ENCODE data around the gene ATP2C2. TPM values are rescaled to one million over a fixed set of nuclear protein-coding genes. Genes with fewer than 3 reads are reported as not detected.

ATP2C2 gene
- 17.1 and 17.9 TPM in 2 replicates for total RNA-seq

GRCh38 chr16:84368308-84368996 is at the start of gene ATP2C2:
ATP2C2 (plus strand) TSS chr16:84368538; CDS start chr16:84368616, 78 bp downstream.
- Histone ChIP-seq H3K4me3 (ENCODE audit: low read depth, low read length) (peak within 1 kb of the TSS; percentile 15), H3K36me3 (ENCODE audit: control insufficient read depth, insufficient read depth, low read length) (no peaks in the 10 kb centered on the region), H3K27me3 (ENCODE audit: control insufficient read depth, insufficient read depth, low read length) (peaks cover 44% of the 10 kb centered on the region)
- TF ChIP-seq CTCF (IDR thresholded peaks at IDR 0.05; ENCODE audit: insufficient read depth, low read length, poor library complexity, severe bottlenecking), result no peak
- DNase-seq (ENCODE audit: low read depth), result no peak

GRCh38 chr16:84319146-84319760 is 49.1 kb upstream of the ATP2C2 start:
- peaks cover under 1% of the 10 kb centered on the region for H3K27me3 ChIP-seq (ENCODE audit: control insufficient read depth, insufficient read depth, low read length)
- DNase-seq (ENCODE audit: low read depth), result no peak
- H3K36me3 ChIP-seq (ENCODE audit: control insufficient read depth, insufficient read depth, low read length), result no peaks in the 10 kb centered on the region
- TF ChIP-seq CTCF (IDR thresholded peaks at IDR 0.05; ENCODE audit: insufficient read depth, low read length, poor library complexity, severe bottlenecking), result no peak
- H3K4me3 ChIP-seq (ENCODE audit: low read depth, low read length), result no peak overlapping the region

- no peak for DNase-seq (ENCODE audit: low read depth)
- no peak for TF ChIP-seq CTCF (IDR thresholded peaks at IDR 0.05; ENCODE audit: insufficient read depth, low read length, poor library complexity, severe bottlenecking)
- Histone ChIP-seq H3K27me3 (ENCODE audit: control insufficient read depth, insufficient read depth, low read length) (no peaks in the 10 kb centered on the region), H3K4me3 (ENCODE audit: low read depth, low read length) (no peak overlapping the region), H3K36me3 (ENCODE audit: control insufficient read depth, insufficient read depth, low read length) (no peaks in the 10 kb centered on the region)
Measured at GRCh38 chr16:84320511-84320910, 47.8 kb upstream of the ATP2C2 start.

GRCh38 chr16:84321932-84322331 is 46.4 kb upstream of the ATP2C2 start:
- no peak for TF ChIP-seq CTCF (IDR thresholded peaks at IDR 0.05; ENCODE audit: insufficient read depth, low read length, poor library complexity, severe bottlenecking)
- H3K27me3 ChIP-seq (ENCODE audit: control insufficient read depth, insufficient read depth, low read length), result no peaks in the 10 kb centered on the region
- H3K4me3 ChIP-seq (ENCODE audit: low read depth, low read length), result no peak overlapping the region
- DNase-seq (ENCODE audit: low read depth), result no peak
- no peaks in the 10 kb centered on the region for H3K36me3 ChIP-seq (ENCODE audit: control insufficient read depth, insufficient read depth, low read length)

- Histone ChIP-seq H3K27me3 (ENCODE audit: control insufficient read depth, insufficient read depth, low read length) (no peaks in the 10 kb centered on the region), H3K4me3 (ENCODE audit: low read depth, low read length) (no peak overlapping the region), H3K36me3 (ENCODE audit: control insufficient read depth, insufficient read depth, low read length) (no peaks in the 10 kb centered on the region)
- DNase-seq (ENCODE audit: low read depth), result no peak
- no peak for TF ChIP-seq CTCF (IDR thresholded peaks at IDR 0.05; ENCODE audit: insufficient read depth, low read length, poor library complexity, severe bottlenecking)
Measured at GRCh38 chr16:84322749-84323148, 45.6 kb upstream of the ATP2C2 start.

Measured in kidney epithelial cell (primary cell).